Measurements from ENCODE around the gene SHBG.

Gene SHBG

DNA sequence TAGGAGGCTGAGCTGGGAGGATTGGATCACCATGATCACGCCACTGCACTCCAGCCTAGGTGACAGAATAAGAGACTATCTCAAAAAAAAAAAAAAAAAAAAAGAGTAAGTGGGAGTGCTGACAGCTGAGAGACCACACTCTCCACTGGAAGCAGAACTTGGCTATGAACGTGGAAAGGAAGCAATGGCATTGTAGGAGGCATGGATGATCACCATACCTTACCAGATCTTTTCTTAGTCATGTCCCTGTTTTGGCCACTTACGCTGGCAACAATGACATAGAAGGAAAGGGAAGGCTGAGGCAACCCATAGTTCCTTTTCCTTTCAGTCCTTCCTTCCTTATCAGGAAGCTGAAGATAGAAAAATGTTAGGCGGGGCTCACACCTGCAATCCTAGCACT, 17.1 kb downstream of the SHBG start:
- DNase-seq: no peak

DNA sequence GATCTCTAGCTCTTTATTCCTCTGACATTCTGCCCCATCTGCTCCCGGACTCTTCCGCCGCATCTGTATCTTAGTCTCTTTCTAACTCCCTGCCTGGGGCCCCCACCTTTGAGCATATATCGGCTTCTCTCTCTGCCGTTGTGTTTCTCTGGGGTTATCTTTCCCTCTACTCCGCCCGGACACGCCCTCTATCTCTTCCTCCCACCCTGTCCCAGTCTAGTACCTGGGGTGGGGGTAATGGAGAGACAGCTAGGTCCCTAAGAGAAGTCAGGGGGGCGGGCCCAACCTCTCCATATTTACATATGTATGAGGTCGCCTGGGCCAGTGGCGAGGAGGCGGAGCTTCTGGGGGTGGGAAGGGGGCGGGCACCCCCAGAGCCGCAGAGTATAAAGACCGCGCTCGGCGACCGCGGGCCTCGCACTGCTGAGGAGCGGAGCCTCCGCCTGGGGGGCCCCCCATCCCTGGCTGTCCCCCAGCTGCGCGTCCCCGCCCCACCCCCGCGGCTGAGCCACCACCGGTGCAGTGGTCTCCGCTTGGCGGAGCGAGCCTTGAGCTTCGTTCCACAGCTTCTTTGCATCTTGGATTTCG, 20.7 kb downstream of the SHBG start, which contains the start of gene ATP1B2:
Gene ATP1B2, plus strand, starts transcription at position 418 of the 588 bp plus-strand sequence. CDS start 593 bp downstream, outside the sequence.
- DNase-seq: peak; percentile 100

DNA sequence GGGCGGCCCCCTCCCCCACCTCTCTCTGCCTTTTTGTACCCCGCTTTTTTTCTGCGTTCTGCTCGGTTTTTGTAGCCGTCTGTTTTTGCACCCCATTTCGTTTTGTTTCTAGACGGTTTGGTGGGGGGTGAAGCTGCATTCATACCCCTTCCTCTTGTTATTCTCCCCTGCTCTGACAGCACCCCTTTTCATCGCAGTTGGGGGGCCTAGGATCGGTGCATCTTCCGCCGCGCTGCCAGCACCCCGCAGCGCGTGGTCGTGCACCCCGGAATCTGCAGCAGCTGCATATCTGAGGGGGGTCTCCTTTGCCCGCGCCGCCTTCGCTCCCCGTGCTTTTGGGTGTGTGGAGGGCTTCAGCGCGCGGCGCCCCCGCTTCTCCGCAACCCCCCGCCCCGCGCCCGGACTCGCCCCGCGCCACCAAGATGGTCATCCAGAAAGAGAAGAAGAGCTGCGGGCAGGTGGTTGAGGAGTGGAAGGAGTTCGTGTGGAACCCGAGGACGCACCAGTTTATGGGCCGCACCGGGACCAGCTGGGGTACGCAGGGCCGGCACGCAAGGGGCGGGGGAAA, 21.2 kb downstream of the SHBG start:
- DNase-seq: no peak

DNA sequence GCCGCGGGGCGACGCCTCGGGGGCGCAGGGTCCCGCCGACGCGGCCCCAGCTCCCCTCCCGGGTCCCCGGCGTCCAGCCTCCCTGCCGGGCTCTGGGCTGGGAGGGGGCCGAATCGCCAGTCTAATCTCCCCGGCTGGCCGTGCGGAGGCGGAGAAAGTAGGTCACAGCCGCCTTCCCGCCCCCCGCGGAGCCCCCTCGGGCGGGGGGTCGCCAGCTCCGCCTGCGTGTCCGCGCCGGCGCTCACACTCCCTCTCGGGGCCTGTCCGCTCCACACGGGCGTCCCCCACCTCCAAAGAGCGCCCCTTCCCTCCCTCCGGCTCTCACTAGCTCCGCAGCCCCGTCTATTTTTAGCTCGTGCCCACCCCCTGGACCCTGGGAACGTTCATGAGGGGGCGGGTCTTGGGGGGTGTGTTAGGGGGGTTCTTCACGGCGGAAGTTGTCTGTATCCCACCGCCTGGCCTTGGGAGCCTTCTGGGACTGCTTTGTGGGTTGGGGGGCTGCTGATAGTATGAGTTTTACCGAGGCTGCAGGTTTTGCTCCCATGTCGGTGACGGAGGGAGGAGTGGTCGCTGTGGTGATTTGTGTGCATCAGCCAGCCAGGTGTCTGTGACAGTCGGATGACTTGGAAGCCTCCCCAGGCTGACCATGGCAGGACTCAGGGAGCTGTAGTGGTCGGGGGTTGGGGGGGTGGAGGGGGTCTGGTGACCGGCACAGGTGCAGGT, 21.9 kb downstream of the SHBG start:
- DNase-seq: peak; percentile 66

DNA sequence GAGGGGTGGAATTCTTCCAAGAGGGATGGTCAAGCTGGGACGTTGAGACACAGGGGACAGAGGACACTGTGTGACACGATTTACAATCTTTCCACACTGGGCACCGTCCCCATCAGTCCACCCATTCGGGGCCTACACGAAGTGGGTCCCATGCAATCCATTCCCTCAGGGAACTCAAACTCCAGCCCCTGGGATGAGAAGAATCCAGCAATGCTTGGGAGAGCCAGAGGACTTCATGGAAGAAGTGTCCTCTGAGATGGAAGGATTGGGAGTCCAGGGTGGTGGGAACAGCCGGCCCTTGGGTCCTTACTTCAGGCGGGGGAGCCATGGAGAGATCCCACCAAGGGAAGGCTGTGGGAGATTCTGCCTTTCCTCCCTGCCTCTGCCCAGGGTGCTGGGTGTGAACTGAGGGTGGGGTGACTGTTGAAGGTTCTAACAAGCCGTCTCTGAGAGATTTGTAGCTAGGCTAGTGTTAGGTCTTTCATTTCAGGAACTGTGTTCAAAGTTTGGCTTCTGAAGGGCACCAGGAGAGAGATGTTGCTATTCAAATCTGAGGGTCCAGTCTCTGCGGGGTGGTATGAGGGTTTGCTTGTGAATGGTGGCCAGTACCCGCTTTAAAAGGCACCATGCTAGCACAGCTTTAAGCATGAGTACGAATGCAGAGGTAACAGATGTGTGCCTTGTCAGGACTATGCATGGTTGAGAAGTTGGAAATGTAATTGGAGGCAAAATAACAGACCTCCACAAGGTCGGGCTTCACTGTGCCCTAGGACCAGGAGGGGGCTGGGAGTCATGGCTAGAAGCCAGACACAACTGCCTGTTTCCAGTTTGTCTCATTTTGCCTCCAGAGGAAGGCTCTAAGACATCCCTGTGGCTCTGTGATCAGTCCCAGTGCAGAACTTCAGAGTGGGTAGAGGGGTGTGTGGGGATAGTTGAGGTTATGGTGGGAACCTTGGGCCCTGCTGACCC, 22.7 kb downstream of the SHBG start:
- no peak for DNase-seq

DNA sequence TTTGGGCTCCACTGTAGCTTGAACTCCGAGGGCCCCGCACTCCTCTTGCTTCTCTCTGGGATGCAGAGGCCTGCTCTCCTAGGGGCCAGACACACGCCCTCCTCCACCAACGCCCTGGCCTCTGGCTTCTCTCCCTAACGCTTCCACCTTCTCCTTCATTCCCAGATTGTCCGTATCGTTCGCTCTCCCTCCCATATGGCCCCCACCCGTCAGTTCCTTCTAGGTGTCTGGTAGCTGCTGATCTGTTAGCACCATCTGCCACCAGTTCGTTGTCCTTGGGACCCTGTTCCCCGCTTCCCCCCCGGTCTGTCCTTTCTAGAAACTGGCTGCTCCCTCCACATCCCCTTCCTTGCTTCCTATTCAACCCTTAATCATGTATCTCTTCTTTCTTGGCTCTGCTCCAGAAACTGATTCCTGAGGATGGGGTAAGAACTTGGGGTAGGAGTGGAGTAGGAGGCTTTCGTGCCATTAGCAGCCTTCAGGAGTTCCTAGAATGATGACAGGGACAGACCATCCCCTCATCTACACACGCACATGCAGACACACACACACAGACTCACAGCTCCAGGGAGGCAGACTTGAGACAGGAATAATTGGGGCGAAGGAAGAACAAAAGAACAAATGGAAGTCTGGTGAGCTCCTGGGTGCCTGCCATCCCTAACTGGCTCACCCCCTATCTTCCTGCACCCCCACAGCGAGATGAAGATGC, 25.1 kb downstream of the SHBG start:
- peak; percentile 83 for DNase-seq

DNA sequence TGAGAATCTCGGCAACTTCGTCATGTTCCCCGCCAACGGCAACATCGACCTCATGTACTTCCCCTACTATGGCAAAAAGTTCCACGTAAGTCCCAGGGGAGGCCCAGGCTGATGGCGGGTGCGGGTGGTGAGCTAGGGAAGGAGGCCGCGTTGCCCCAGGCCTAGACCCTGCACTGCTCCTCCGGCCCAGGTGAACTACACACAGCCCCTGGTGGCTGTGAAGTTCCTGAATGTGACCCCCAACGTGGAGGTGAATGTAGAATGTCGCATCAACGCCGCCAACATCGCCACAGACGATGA, 25.6 kb downstream of the SHBG start:
- DNase-seq: no peak

DNA sequence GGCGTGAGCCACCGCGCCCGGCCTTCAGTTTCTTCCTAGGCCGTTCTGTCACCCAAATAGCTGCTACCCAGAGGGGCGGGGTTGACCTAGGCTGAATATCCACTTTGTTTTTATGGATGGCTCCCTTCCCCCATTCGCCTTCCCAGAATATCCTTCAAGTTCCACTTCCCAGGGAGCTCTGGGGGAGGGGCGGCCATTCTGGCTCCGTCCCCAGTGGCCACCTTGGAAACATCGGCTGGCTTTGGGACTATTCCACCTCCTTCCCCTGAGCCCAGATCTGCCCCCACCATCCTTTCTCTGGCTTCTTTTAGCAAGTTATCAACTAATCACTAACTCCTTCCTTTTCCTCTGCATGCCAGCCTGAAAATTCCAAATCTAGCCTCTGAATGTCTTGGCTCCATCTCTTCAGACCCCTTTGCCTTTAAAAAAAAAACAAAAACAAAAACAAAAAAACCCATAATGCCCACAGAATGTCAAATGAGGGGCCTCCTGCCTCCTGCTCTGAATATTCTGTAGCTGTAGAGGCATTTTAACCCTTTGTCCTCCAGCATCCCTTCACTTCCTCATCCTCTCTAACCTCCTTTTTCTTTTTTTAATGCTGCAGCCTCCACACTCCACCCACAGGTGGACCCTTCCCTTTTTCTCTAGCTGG, 27.1 kb downstream of the SHBG start:
- DNase-seq: peak; percentile 87

DNA sequence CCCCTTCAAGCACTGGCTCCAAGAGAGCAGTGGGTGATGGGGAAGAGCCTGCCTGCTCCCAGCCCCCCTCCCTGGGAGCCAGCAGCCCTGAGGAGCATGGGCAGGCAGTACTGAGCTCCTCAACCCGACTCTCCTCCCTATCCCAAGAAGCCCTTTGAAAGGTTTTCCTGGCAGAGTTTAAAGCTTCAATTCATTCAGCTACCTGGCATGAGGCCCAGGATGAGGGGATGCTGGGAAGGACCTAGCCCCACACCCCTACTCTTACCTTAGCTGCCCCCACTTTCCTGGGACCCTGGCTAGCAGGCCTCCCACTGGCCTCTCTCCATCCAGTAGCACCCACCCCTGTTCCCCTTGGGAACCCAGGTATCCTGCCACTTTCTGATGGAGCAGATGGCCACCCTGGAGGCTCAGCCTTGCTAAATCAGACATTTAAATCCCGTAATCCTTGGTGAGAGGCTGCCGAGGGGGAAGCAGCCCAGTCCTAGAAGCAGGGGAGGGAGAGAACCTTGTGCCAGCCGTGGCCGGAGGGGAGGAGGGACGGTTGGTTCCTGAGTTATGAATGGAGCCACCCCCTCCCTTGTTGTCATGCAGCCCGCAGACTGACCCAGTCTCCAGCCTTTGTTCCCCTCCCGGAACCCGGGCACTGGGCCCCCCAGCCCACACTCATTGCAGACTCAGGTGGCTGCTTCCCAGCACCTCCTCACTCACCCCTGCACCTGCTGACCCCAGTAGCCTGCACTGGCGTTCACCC, 37.9 kb downstream of the SHBG start:
- peak; percentile 98 for DNase-seq

DNA sequence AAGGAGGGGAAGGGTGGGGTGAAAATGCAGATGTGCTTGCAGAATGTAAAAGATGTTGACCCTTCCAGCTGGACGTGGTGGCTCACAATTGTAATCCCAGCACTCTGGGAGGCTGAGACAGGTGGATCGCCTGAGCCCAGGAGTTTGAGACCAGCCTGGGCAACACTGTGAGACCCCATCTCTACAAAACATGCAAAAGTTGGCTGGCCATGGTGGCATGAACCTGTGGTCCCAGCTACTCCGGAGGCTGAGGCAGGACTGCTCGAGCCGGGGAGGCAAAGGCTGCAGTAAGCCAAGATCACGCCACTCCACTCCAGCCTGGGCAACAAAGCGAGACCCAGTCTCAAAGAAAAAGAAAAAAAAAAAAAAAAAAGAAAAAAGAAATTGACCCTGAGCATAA, 38.5 kb downstream of the SHBG start:
- DNase-seq: no peak

DNA sequence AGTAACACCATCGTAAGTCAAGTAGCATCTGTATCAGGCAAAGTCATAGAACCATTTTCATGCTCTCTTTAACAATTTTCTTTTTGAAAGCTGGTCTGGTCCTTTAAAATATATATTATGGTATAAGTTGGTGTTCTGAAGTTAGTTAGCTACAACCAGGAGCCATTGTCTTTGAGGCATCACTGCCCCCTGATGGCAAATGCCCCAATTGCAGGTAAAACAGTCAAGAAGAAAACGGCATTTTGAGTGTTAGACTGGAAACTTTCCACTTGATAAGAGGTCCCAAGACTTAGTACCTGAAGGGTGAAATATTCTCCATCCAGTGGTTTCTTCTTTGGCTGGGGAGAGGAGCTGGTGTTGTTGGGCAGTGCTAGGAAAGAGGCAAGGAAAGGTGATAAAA, 43.3 kb downstream of the SHBG start:
- peak; percentile 77 for DNase-seq

DNA sequence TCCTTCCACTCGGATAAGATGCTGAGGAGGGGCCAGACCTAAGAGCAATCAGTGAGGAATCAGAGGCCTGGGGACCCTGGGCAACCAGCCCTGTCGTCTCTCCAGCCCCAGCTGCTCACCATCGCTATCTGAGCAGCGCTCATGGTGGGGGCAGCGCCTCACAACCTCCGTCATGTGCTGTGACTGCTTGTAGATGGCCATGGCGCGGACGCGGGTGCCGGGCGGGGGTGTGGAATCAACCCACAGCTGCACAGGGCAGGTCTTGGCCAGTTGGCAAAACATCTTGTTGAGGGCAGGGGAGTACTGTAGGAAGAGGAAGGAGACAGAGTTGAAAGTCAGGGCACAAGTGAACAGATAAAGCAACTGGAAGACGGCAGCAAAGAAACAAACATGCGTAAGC, 45.0 kb downstream of the SHBG start:
- no peak for DNase-seq

DNA sequence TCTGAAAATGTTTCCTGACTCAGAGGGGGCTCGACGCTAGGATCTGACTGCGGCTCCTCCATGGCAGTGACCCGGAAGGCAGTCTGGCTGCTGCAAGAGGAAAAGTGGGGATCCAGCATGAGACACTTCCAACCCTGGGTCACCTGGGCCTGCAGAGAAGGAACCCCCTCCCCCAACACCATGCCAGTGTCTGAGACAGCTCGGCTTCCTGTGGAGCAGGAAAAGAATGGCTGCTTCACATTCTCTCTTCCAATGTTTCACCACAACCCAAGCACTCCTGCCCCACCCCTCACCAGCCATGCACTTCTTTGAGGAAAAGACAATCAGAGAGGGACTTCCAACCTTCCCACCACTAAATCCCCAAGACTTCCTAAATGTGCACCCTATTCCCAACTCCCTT, 46.6 kb downstream of the SHBG start:
- no peak for DNase-seq

DNA sequence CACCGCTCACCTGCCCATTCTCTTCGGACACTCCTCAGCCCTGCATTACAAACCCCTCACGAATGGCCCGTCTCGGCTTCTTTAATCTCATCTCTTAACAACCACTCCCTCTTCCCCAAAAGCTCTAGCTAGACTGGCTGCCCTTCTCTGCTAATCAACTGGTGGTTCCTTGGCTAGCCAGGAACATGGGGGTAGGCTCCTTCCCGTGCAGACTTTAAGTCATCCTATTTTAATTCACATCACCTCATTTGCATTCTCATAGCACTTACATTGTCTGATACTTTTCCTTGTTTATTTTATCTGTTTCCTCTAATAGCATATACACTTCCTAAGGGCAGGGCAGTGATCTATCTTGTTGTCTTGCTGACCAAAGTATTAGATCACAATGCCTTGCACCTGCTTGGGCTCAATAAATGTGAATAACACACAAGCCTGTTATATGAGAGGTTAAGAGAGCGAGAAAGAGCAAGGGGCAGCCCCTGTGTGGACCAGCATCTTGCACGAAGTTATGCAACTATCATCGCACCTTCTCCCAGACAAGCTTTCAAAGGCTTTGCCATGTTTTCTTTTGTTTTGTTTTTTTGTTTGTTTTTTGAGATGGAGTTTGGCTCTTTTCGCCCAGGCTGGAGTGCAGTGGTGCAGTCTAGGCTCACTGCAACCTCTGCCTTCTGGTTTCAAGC, 47.6 kb downstream of the SHBG start:
- no peak for DNase-seq

All from NCI-H82 (cell line).